ENCODE measurements around the gene GTF2H4.

GTF2H4 gene

DNA sequence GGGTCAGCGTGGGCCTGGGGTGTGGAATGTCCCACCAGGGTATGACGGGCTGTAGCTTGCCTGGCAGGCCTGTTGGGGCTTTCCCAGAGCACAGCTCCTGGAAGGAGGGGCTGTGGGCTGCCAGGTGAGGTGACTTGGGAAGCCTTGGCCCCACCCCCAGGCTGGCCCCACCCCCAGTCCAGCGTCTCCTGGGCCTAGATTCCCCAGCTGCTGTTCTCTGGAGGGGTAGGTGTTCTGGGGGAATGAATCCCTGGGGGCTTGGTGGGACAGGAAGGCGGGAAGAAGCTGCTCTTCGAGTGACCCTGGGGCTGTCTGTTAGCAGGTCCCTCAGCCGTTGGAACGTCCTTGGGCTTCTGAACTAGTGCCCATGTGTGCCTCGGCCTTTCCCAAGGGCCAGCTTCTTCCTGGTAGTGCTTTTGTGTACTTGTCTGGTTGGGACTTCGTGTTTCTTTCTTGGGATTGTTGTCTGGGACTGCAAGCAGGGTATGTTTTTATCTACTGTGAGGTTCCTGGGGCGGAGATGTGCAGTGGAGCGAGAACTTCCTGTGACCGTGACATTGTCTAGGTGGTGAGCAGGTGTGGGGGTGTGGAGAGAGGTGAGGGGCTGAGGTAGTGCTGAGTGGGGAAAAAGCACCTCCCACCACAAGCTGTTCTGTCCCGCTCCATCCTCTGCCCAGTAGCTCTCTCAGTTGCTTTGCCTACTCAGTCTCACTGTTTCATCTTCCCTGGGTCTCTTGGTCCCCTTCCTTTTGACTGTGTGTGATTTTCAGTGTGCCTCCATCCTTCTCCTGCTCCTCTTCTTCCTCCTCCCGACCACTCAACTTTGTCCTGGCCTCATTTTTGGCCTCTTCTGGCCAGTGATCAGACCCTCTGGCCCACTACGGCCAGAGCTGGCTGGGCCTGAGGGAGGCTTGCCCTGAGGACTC, 25.0 kb upstream of the GTF2H4 start:
- no peak for DNase-seq (ENCODE audit: low spot score)

DNA sequence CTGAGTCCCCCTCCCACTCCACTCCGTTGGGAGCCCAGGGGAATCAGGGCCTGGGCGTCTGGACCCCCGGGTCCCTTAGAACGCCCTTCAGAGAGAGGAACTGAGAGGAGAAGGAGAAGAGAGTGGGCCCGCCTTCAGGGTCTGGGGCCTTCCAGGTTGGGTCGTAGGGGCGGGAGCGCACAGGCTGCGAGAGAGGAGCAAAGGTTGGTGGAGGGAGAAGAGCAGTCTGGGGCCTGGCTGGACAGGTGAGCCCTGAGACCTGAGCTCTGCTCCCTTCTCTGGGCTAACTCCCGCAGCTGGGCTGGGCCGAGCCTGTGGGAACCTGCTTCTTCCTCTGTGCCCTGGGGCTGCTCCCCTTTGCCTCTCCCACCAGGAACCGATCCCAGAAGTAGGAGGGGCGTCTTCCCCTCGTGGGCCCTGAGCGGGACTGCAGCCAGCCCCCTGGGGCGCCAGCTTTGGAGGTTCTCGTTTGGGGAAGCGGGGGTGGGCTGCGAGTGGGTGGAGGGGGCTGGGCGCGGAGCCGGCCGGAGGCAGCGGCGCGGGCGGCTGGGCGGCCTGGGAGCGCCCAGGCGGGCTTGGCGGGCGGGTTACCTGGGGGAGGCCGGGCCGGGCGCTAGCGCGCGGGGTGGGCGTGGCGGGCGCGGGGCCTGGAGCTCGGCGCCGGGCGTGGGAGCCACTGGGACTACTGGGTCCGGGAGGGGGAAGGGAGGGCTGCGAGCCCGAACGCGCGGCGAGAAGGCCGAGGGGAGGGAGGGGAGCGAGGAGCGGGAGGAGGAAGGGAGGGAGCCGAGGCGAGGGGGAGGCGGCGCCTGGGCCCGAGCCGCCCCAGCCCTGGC, 24.1 kb upstream of the GTF2H4 start, which contains the start of gene DDR1:
Gene DDR1 (plus strand): TSS at position 835 of the 836 bp plus-strand sequence. CDS start 4,211 bp downstream, outside the sequence.
- DNase-seq (ENCODE audit: low spot score), result no peak

DNA sequence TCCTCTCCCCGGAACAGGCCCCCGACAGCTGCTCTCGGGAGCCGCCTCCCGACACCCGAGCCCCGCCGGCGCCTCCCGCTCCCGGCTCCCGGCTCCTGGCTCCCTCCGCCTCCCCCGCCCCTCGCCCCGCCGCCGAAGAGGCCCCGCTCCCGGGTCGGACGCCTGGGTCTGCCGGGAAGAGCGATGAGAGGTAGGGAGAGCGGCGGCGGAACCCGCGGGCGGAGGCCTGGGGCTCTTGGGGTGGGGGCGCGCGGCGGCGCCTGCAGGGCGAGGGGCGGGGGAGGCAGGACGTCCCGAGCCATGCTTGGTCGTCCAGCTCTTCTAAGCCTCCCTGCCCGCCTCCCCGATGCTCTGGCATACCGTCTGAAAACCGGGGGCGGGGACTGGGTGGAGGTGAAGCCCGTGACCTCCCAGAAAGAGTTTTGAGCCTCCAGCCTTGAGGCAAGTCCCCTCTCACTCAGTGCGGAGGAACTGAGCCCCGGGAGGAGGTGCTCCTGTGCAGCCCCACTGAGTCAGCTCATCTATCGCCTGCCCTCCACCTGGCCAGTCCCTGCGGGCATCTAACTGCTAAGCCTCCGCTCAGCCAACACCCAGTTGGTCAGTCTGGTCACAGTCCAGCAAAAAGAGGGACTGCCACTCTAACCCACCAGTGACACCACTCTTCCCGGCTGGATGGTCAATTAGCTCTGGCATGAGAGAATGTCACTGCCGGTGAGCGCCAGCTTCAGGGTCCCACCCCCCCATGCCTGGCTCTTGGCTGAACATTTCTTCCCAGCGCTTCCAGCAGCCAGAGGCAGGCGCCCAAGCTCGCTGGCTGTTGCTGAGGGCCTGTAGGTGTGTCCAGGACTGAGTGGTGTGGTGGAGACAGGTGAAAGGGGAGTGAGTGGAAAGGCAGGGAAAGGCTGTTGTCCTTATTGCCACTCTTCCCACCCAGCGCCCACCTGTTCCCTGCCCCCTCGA, 23.2 kb upstream of the GTF2H4 start:
- peak; percentile 37 for DNase-seq (ENCODE audit: low spot score)

DNA sequence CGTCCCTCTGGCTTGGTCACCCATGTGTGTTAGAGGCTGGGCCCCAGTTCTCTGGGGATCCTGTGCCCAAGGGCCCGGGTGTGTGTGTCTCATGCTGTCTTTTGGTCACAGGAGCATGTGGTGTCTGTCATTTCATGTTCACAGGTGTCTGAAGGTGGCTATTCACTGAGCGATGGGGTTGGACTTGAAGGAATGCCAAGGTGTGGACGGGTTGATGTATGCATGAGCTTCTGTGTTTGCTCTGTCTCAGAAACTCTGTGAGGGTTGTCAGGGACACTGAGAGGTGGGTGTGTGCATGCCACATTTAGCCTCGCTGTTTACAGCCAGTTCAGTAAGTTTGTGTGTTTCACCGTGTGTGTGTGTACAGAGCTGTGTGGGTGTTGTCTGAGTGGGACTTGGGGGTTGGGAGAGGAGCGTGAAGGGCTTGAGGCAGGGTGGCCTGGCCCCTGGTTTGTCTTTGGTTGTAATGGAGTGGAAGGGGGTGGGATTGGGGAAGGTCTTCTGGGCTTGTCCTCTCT, 22.5 kb upstream of the GTF2H4 start:
- peak; percentile 65 for DNase-seq (ENCODE audit: low spot score)

DNA sequence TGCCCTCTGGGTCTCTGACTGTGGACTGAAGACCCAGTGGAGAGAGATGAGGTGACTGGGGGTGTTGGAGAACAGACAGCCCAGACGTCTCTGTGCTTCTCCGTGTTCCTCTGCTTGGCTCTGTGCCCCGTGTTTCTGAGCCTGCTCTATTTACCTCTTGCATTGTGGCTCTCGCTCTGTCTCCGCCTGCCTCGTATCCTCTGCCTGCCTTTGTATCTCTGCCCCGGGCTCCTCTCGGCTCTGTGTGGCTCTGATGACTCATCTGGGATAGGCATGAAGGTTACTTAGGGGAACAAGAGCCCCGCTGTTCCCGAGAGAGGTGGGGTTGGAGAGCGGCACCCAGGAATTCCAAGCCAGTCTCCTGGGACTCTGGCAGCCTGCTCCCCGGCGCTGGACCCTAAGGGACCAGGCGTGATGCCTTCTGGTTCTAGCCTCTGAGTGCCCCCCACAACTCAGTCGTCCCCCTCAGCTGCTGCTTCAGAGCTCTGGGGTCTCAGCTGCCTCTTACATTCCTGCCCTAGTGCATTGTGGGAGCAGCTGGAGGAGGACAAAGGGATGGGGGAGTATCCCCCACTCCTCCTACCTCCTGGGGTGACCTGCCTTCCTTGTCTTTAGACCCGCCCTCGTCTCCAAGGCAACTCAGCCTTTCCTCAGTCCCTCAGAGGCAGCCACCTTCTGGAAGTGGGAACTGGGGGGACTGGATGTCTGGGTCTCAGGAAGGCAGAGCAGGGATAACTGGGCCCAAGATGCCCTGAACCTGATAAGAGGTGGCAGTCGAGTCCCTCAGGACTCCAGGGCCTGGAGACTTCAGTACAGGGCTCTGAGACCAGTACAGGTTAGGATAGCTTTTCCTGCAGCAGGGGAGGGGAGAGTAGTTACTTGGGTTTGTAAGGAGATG, 21.8 kb upstream of the GTF2H4 start:
- peak; percentile 100 for DNase-seq (ENCODE audit: low spot score)

DNA sequence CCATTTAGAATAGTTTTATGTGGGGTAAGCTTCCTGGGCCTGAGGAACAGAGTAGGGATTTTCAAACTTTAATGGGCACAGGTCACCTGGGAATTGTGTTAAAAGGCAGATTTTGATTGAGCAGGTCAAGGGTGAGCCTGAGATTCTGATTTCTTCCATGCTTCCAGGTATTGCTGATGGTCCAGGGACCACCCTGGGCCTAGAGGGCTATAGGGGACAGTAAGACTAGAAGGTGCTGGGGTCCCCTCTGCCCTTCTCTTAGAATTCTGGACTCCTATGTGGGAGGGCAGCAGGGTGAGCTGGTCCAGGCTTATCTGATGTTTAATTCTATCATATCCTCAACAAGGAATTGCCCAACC, 21.1 kb upstream of the GTF2H4 start:
- no peak for DNase-seq (ENCODE audit: low spot score)

DNA sequence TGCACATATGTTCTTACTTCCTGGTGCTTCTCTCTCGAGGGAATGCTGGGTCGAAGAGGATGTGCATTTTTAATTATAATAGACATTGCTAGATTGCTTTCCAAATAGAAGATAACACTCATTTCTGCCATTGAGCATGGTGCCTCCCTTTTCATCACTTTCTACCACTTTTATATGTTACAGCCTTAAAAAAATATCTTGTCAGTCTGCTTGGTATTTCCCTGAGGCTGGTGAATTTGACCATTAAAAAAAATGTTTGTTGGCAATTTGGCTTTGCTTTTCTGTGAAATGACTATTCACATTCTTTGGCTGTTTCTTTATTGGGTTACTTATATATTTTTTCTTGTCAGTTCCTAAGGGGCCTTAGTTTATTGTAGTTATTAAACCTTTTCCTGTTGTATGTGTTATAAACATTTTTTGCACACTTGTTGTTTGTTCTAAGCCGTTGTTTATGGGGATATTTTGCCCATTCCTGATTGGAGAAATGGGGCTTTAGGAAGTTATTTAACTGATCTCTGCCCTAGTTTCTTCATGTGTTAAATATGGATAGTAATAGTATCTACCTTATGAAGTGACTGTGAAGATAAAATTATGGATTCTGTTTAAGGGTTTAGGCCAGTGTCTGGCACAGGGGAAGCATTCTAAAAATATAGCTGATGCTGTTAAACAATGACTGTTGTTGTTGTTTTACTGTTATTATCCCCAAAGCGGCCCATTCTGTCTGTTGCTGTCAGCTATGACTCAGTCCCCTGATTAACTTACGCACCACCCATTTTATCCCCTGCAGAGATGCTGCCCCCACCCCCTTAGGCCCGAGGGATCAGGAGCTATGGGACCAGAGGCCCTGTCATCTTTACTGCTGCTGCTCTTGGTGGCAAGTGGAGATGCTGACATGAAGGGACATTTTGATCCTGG, 19.8 kb upstream of the GTF2H4 start:
- DNase-seq (ENCODE audit: low spot score), result peak; percentile 98

DNA sequence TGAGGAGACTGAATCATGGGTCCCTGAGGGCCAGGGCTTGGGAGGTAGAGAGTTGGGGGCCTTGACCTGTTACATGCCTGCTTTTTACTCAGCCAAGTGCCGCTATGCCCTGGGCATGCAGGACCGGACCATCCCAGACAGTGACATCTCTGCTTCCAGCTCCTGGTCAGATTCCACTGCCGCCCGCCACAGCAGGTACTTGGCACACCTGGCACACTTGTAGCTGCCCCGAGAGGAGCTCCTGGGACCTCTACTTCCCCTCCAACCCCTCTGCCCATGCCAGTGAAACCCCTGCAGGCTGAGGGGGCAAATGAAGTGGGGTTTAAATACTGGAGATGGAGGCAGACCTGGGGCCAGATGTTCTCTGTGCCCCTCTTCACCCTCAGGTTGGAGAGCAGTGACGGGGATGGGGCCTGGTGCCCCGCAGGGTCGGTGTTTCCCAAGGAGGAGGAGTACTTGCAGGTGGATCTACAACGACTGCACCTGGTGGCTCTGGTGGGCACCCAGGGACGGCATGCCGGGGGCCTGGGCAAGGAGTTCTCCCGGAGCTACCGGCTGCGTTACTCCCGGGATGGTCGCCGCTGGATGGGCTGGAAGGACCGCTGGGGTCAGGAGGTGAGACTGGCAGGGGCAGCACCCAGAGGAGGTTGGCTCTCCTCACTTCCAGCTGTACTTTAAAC, 19.1 kb upstream of the GTF2H4 start:
- no peak for DNase-seq (ENCODE audit: low spot score)

DNA sequence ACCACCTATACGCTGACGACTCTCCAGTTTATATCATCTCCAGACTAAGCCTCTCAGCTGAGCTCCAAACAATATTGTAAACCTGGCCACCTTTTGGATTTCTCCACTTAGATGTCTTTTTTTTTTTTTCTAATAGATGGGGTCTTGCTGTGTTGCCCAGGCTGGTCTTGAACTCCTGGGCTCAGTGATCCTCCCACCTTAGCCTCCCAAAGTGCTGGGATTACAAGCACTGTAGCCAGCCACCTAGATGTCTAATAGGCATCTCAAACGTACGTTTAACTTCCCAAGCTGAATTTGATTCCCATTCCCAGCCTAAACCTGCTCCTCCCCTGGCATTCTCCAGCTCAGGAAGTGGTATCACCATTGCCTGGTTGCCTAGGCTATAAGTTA, 18.5 kb upstream of the GTF2H4 start:
- no peak for DNase-seq (ENCODE audit: low spot score)

DNA sequence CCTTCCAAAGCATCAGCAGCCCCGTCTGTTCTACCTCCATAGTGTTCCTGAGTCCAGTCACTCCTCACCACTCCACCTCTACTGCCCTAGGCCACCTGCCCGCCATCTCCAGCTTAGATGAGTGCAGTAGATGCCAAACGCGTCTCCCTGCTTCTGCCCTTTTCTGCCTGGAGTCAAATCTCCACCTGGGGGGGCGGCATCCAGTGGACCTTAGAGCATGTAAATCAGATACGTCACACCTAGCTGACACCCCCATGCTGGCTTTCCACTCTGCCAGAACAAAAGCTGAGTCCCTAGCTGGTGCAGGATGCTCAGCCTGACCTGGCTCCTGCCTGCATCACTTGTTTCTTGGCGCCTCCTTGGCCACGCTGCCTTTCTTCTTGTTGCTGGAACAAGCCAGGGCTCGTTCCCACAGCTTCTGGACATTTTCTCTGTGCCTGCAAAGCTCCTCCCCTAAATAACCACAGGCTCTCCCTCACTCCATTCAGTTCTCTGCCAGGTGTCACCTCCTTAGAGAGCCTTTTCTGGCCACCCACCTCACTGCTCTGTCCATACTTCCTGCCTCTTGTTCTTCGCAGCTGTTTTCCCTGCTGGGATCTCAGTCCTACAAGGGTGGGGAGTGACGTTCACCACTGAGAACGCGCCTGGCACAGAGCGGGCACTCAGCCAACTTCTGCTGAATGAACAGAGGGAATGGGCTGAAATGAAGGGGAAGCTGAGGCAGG, 17.9 kb upstream of the GTF2H4 start:
- no peak for DNase-seq (ENCODE audit: low spot score)

DNA sequence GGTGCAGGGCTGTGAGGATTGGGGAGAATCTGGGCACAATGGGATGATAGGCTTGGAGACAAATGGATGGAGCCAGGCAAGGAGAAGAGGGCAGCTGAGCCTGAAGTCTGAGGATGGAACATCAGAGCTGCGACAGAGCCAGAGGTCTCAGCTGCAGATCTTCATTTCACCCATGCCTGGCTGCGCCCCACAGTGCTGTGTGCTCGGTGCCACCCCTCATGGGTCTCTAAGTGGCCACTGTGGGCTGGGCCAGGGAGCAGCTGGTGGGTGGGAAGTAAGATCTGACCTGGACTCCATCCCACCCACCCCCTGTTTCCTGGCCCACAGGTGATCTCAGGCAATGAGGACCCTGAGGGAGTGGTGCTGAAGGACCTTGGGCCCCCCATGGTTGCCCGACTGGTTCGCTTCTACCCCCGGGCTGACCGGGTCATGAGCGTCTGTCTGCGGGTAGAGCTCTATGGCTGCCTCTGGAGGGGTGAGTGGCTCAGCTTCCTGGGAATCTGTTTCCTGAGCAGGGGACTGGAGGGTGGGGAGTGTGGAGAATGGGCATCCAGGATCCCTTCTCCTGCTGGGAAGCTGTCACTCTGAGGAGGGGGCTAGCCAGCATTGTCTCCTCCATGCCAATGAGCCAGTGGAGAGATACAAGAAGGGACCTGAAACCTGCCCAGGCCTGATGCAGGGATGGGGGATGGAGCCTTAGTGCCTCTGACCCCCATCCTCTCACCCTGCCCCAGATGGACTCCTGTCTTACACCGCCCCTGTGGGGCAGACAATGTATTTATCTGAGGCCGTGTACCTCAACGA, 17.2 kb upstream of the GTF2H4 start:
- no peak for DNase-seq (ENCODE audit: low spot score)

DNA sequence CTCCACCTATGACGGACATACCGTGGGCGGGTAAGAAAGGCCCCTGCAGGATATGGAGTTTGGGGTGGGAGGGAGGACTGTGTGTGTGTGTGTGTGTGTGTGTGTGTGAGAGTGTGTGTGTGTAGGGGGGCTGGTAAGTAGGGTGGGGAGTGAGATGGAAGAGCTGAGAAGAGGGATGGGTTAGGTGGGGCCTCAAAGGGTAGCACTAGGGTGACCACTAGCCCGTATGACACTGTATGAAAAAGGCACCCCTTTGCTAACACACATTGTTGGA, 16.6 kb upstream of the GTF2H4 start:
- no peak for DNase-seq (ENCODE audit: low spot score)

DNA sequence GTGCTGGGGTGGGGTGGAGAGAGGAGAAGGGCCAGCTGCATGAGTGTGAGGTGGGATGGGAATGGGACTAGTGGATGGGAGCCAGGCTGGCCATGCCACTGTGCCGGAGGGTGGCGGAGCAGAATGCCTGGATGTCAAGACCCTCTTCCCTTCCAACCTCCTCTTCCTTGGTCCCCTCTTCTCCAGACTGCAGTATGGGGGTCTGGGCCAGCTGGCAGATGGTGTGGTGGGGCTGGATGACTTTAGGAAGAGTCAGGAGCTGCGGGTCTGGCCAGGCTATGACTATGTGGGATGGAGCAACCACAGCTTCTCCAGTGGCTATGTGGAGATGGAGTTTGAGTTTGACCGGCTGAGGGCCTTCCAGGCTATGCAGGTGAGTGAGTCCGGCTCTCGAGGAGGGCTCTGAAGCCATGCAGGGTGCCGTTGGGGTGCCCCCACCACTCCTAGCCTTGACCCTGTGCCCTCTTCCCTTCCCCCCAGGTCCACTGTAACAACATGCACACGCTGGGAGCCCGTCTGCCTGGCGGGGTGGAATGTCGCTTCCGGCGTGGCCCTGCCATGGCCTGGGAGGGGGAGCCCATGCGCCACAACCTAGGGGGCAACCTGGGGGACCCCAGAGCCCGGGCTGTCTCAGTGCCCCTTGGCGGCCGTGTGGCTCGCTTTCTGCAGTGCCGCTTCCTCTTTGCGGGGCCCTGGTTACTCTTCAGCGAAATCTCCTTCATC, 16.0 kb upstream of the GTF2H4 start:
- DNase-seq (ENCODE audit: low spot score), result no peak

DNA sequence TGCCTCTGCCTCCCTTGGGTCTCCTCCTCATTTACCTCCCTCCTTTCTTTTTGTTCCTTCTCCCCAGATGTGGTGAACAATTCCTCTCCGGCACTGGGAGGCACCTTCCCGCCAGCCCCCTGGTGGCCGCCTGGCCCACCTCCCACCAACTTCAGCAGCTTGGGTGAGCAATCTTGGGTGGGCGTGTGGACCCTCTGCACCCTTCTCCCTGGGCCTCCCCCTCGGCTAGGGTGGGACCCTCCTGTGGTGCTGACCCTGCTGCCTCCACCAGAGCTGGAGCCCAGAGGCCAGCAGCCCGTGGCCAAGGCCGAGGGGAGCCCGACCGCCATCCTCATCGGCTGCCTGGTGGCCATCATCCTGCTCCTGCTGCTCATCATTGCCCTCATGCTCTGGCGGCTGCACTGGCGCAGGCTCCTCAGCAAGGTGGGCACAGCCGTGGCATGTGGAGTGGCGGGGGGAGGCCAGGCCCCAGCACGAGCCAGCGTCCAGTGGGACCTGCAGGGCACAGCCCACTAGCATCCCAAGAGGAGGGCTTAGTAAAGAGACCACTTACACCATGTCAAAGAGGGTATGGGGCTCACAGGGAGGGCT, 14.9 kb upstream of the GTF2H4 start:
- no peak for DNase-seq (ENCODE audit: low spot score)

DNA sequence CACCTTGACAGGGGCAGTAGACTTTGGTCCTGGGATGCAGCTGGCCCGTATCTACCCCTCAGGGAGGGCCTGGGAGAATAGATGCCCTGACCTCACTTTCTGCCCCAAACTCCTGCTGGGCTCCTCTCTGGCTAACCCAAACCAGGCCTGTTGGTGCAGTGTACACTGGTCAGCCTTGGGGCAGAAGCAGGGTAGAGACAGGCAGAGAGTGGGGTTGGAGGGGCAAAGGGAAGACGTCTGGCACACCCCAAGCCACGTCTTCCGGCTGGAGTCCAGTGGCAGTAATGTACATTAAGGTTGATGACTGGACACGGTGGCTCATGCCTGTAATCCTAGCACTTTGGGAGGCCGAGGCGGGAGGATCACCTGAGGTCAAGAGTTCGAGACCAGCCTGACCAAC, 14.3 kb upstream of the GTF2H4 start:
- DNase-seq (ENCODE audit: low spot score), result no peak

DNA sequence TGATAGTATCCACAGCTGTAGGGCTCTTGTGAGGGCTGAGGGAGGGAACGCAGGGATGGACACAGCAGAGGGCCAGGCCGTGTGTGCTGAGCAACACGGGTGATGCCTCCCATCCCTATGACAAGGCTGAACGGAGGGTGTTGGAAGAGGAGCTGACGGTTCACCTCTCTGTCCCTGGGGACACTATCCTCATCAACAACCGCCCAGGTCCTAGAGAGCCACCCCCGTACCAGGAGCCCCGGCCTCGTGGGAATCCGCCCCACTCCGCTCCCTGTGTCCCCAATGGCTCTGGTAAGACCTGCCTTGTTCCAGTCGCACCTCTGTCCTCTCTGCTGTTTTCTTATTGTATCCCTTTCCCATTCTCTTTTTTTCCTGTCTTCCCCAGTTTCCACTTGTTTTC, 13.6 kb upstream of the GTF2H4 start:
- no peak for DNase-seq (ENCODE audit: low spot score)

DNA sequence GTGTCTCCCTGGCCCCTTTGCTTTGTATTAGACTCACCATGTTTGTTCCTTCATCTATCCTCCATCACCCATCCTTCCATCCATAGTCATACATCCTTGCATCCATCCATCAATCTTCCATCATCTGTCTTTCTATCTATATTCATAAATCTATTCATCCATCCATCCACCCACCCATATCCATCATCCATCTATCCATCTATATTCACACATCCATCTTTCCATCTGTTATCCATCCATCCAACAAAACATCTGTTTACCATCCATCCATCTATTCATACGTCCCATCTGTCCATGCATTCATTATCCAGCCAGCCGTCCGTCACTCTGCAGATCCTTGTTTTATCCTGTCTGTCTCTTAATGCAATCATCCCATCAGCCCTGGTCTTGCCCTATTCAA, 13.1 kb upstream of the GTF2H4 start:
- DNase-seq (ENCODE audit: low spot score), result no peak
